Left hindlimb (tissue), 1 donor: Measurements from ENCODE around the gene FAM107B.
"Not testable (repeated sequence)": the region's sequence is repeated elsewhere in the genome, so short reads cannot be mapped to it uniquely, and the experiment has no call there.

Experiments
- DNase-seq: peaks from one replicate; pipeline ENCODE4 v3.0.0-alpha.2; 2018

The FAM107B gene

GRCh38 chr10:14688606-14689005, 86.1 kb downstream of the FAM107B start:
- DNase-seq, result peak; percentile 40

GRCh38 chr10:14688189-14688588, 86.5 kb downstream of the FAM107B start:
- not testable (repeated sequence) for DNase-seq

- no peak for DNase-seq
These were observed 87.4 kb downstream of the FAM107B start for GRCh38 chr10:14687340-14687739.

GRCh38 chr10:14686356-14686755, 88.3 kb downstream of the FAM107B start:
- DNase-seq, result no peak

- no peak for DNase-seq
These were observed 90.3 kb downstream of the FAM107B start for GRCh38 chr10:14684354-14684753.

GRCh38 chr10:14683256-14683655, 91.4 kb downstream of the FAM107B start:
- no peak for DNase-seq

GRCh38 chr10:14681802-14682201, 92.9 kb downstream of the FAM107B start:
- no peak for DNase-seq

GRCh38 chr10:14681305-14681704, 93.4 kb downstream of the FAM107B start:
- DNase-seq, result no peak

GRCh38 chr10:14678637-14679036, 96.1 kb downstream of the FAM107B start:
- DNase-seq, result no peak

GRCh38 chr10:14676732-14677131, 98.0 kb downstream of the FAM107B start:
- no peak for DNase-seq

- DNase-seq, result no peak
These were observed 100.2 kb downstream of the FAM107B start for GRCh38 chr10:14674376-14675050.

GRCh38 chr10:14673189-14673861, 101.4 kb downstream of the FAM107B start:
- no peak for DNase-seq

- no peak for DNase-seq
These were observed 103.3 kb downstream of the FAM107B start for GRCh38 chr10:14671386-14671831.

- DNase-seq, result no peak
These were observed 104.0 kb downstream of the FAM107B start for GRCh38 chr10:14670551-14671240.

- DNase-seq, result no peak
These were observed 105.1 kb downstream of the FAM107B start for GRCh38 chr10:14669576-14669975.

GRCh38 chr10:14667781-14668180, 106.9 kb downstream of the FAM107B start:
- no peak for DNase-seq

- no peak for DNase-seq
These were observed 107.4 kb downstream of the FAM107B start for GRCh38 chr10:14667280-14667679.

GRCh38 chr10:14665865-14666857, 108.5 kb downstream of the FAM107B start:
- DNase-seq, result no peak

- no peak for DNase-seq
These were observed 109.4 kb downstream of the FAM107B start for GRCh38 chr10:14665304-14665703.

GRCh38 chr10:14664345-14664744, 110.4 kb downstream of the FAM107B start:
- DNase-seq, result no peak

GRCh38 chr10:14661818-14662217, 112.9 kb downstream of the FAM107B start:
- DNase-seq, result no peak

- DNase-seq, result no peak
These were observed 113.9 kb downstream of the FAM107B start for GRCh38 chr10:14660831-14661230.
